MCF 10A (cell line): Measurements from ENCODE around the gene KIAA2012. TPM values are rescaled to one million over a fixed set of nuclear protein-coding genes. Genes with fewer than 3 reads are reported as not detected.

Source experiments
- BruUV-seq: library from RNA; stranded (reverse); fragments of 400-500 nt; replicated peaks from 2 replicates; lab custom pipeline; 2021; lab: Mats Ljungman, UMichigan
- CTCF ChIA-PET: fragments of 300-600 bp; sonication (Branson Sonifier 250); formaldehyde crosslinking; extraction: SDS; loops from one replicate; lab custom pipeline; 2021; ENCODE audit warnings: antibody characterized with exemption, inconsistent platforms; lab: Yijun Ruan, JAX
- POLR2A ChIA-PET: fragments of 300-600, 350-650 bp; sonication (Branson Sonifier 250); formaldehyde crosslinking; extraction: SDS; loops from one replicate; lab custom pipeline; 2020; ENCODE audit warnings: antibody characterized with exemption, inconsistent platforms; lab: Yijun Ruan, JAX
- DNase-seq: peaks from one replicate; pipeline ENCODE4 v3.0.0-alpha.2; 2018; ENCODE audit not compliant: unreplicated experiment
- H3K27ac Mint-ChIP-seq: one replicate; pipeline ENCODE4 v1.8.0; 2022; ENCODE audit warnings: mild to moderate bottlenecking, low read depth, mixed read lengths; ENCODE audit not compliant: unreplicated experiment
- H3K27me3 Mint-ChIP-seq: one replicate; pipeline ENCODE4 v1.8.0; 2022; ENCODE audit warnings: mixed read lengths; ENCODE audit not compliant: insufficient read depth, unreplicated experiment
- H3K36me3 Mint-ChIP-seq: one replicate; pipeline ENCODE4 v1.8.0; 2022; ENCODE audit warnings: mild to moderate bottlenecking, moderate library complexity, mixed read lengths; ENCODE audit not compliant: insufficient read depth, unreplicated experiment
- H3K4me1 Mint-ChIP-seq: one replicate; pipeline ENCODE4 v1.8.0; 2022; ENCODE audit warnings: mixed read lengths; ENCODE audit not compliant: insufficient read depth, unreplicated experiment
- H3K4me3 Mint-ChIP-seq: one replicate; pipeline ENCODE4 v1.8.0; 2022; ENCODE audit warnings: mild to moderate bottlenecking, moderate library complexity, mixed read lengths; ENCODE audit not compliant: unreplicated experiment
- H3K9me3 Mint-ChIP-seq: one replicate; pipeline ENCODE4 v1.8.0; 2022; ENCODE audit warnings: mixed read lengths; ENCODE audit not compliant: unreplicated experiment
- CTCF ChIP-seq: fragments of 200-600 bp; IDR thresholded peaks from one replicate; pipeline ENCODE4 v1.8.0; 2022; ENCODE audit warnings: antibody characterized with exemption, mild to moderate bottlenecking; ENCODE audit not compliant: unreplicated experiment
- intact Hi-C: fragments of 100-400 bp; cut with micrococcal nuclease; formaldehyde crosslinking; loops from 2 replicates; pipeline ENCODE4 v1.14.1; 2022
- total RNA-seq: library from RNA; stranded (reverse); gene quantifications from 2 replicates; pipeline ENCODE4 v1.2.3, GENCODE V29; 2022

Gene KIAA2012
- total RNA-seq, 1 experiment from 2014 or later, result not detected

GRCh38 chr2:202044777-202045176 lies 28.3 kb upstream of the KIAA2012 start:
- Mint-ChIP-seq H3K4me3 (no peak overlapping the region), H3K27me3 (peaks cover 12% of the 10 kb centered on the region), H3K4me1 (no peaks in the 10 kb centered on the region), H3K9me3 (no peaks in the 10 kb centered on the region), H3K27ac (no peak overlapping the region), H3K36me3 (peaks cover 12% of the 10 kb centered on the region)
- intact Hi-C loops, result no loop called here
- no peak for TF ChIP-seq CTCF
- no TSS peak for BruUV-seq
- ChIA-PET CTCF (interaction anchor here (0.7 to 1.3 kb wide), 2 partner anchors 184 to 269 kb away, joined by 3 read pairs; no protein-coding TSS in a partner anchor), POLR2A (no interaction called here)
- DNase-seq, result no peak

- no peak overlapping the region for H3K4me3 Mint-ChIP-seq
- no peaks in the 10 kb centered on the region for H3K9me3 Mint-ChIP-seq
- H3K36me3 Mint-ChIP-seq, result peaks cover 12% of the 10 kb centered on the region
- TF ChIP-seq CTCF, result no peak
- DNase-seq, result no peak
- POLR2A ChIA-PET, result no interaction called here
- peaks cover 12% of the 10 kb centered on the region for H3K27me3 Mint-ChIP-seq
- no peaks in the 10 kb centered on the region for H3K4me1 Mint-ChIP-seq
- H3K27ac Mint-ChIP-seq, result no peak overlapping the region
- CTCF ChIA-PET, result interaction anchor here (0.6 to 0.7 kb wide), 2 partner anchors 27 to 186 kb away, joined by 3 read pairs; no protein-coding TSS in a partner anchor
- BruUV-seq, result no TSS peak
- intact Hi-C loops, result no loop called here
Observed at GRCh38 chr2:202046572-202046971, 26.5 kb upstream of the KIAA2012 start.

DNA sequence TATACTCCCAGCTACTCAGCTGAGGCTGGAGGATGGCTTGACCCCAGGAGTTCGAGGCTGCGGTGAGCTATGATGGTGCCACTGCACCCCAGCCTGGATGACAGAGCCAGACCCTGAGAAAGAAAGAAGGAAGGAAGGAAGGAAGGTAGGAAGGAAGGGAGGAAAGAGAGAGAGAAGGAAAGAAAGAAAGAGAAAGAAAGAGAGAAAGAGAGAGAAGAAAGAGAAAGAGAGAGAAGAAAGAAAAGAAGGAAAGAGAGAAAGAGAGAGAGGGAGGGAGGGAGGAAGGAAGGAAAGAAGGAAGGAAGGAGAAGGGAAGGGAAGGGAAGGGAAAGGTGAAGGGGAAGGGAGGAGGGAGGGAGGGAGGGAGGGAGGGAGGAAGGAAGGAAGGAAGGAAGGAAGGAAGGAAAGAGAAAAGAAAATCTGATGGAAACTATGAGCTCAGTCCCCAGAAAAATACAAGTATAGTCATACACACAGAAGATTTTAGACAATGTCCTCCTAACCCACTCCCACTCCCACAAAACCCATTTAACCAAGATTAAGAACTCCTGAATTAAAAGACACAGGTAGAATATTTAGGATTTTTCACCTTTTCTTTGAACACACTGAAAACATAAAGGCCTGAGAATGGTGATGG lies 23.8 kb upstream of the KIAA2012 start:
- Mint-ChIP-seq H3K9me3 (no peaks in the 10 kb centered on the region), H3K4me1 (no peaks in the 10 kb centered on the region), H3K27me3 (peaks cover 28% of the 10 kb centered on the region), H3K4me3 (no peak overlapping the region), H3K36me3 (peaks cover 12% of the 10 kb centered on the region), H3K27ac (no peak overlapping the region)
- ChIA-PET POLR2A (interaction anchor here (1.0 kb wide), 1 partner anchor 61 kb away, joined by 3 read pairs; no protein-coding TSS in a partner anchor), CTCF (interaction anchor here (0.6 to 0.7 kb wide), 2 partner anchors 8 to 233 kb away, joined by 3 to 6 read pairs; no protein-coding TSS in a partner anchor)
- DNase-seq, result no peak
- intact Hi-C loops, result no loop called here
- no peak for TF ChIP-seq CTCF
- BruUV-seq, result no TSS peak

DNA sequence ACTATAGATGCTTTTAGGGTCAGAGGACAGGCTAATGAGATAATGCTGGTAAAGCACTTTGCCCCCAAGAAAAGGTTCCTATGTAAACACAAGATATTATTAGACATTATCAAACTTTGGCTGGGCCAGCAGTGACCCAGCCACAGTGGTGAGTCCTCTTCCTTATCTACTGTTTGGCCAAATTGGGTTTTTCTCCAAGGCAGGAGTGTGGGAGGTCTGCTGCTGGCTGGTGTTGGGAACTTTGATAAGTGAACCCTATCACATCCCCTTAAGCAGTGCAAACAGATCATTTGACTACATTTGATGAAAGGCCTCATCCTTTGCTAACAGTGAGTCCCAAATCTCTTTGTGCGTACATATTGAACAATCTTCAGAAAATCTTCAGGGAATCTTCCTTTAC lies 23.2 kb upstream of the KIAA2012 start:
- no peak overlapping the region for H3K4me3 Mint-ChIP-seq

More for the DNA sequence above, 23.2 kb upstream of the KIAA2012 start:
- intact Hi-C loops, result no loop called here
- Mint-ChIP-seq H3K9me3 (no peaks in the 10 kb centered on the region), H3K4me1 (no peaks in the 10 kb centered on the region), H3K36me3 (peaks cover 6% of the 10 kb centered on the region), H3K27me3 (peaks cover 35% of the 10 kb centered on the region), H3K27ac (no peak overlapping the region)
- no peak for DNase-seq
- ChIA-PET POLR2A (interaction anchor here (1.0 kb wide), 1 partner anchor 61 kb away, joined by 3 read pairs; no protein-coding TSS in a partner anchor), CTCF (no interaction called here)
- TF ChIP-seq CTCF, result no peak
- no TSS peak for BruUV-seq
